Ramos (cell line): ENCODE measurements around the gene ENOX1.

Source experiments
- in situ Hi-C: fragments of 300-500 bp; cut with MboI; formaldehyde crosslinking; loops from one replicate; pipeline ENCODE4 v1.14.3; 2022; ENCODE audit warnings: low sequenced_read_pairs; ENCODE audit not compliant: unreplicated experiment

Gene ENOX1

GRCh38 chr13:43510956-43511901 lies 275.5 kb downstream of the ENOX1 start:
- in situ Hi-C loops, result no loop called here

- in situ Hi-C loops, result no loop called here
Measured at GRCh38 chr13:43495732-43496131, 291.0 kb downstream of the ENOX1 start.

GRCh38 chr13:43494206-43494605 lies 292.6 kb downstream of the ENOX1 start:
- in situ Hi-C loops, result no loop called here

GRCh38 chr13:43493496-43494000 lies 293.2 kb downstream of the ENOX1 start:
- in situ Hi-C loops, result no loop called here

- in situ Hi-C loops, result no loop called here
Measured at GRCh38 chr13:43492745-43493144, 294.0 kb downstream of the ENOX1 start.

GRCh38 chr13:43492311-43492710 lies 294.5 kb downstream of the ENOX1 start:
- in situ Hi-C loops, result no loop called here

GRCh38 chr13:43489233-43489632 lies 297.5 kb downstream of the ENOX1 start:
- in situ Hi-C loops, result no loop called here

GRCh38 chr13:43487885-43488284 lies 298.9 kb downstream of the ENOX1 start:
- in situ Hi-C loops, result no loop called here

- in situ Hi-C loops, result no loop called here
Measured at GRCh38 chr13:43487461-43487860, 299.3 kb downstream of the ENOX1 start.

GRCh38 chr13:43484432-43485225 lies 302.1 kb downstream of the ENOX1 start:
- in situ Hi-C loops, result no loop called here

- in situ Hi-C loops, result no loop called here
Measured at GRCh38 chr13:43483930-43484329, 302.8 kb downstream of the ENOX1 start.

GRCh38 chr13:43482641-43483040 lies 304.1 kb downstream of the ENOX1 start:
- in situ Hi-C loops, result no loop called here

- in situ Hi-C loops, result no loop called here
Measured at GRCh38 chr13:43482026-43482425, 304.7 kb downstream of the ENOX1 start.

- in situ Hi-C loops, result no loop called here
Measured at GRCh38 chr13:43478902-43479301, 307.9 kb downstream of the ENOX1 start.

GRCh38 chr13:43478211-43478610 lies 308.6 kb downstream of the ENOX1 start:
- in situ Hi-C loops, result no loop called here

GRCh38 chr13:43475140-43475539 lies 311.6 kb downstream of the ENOX1 start:
- in situ Hi-C loops, result no loop called here

GRCh38 chr13:43473437-43473836 lies 313.3 kb downstream of the ENOX1 start:
- in situ Hi-C loops, result no loop called here

- in situ Hi-C loops, result no loop called here
Measured at GRCh38 chr13:43472980-43473379, 313.8 kb downstream of the ENOX1 start.

GRCh38 chr13:43472339-43472738 lies 314.4 kb downstream of the ENOX1 start:
- in situ Hi-C loops, result no loop called here

GRCh38 chr13:43470610-43471009 lies 316.2 kb downstream of the ENOX1 start:
- in situ Hi-C loops, result no loop called here

GRCh38 chr13:43469791-43470190 lies 317.0 kb downstream of the ENOX1 start:
- in situ Hi-C loops, result no loop called here
